ENCODE data around the gene REEP1.

GRCh38 chr2:86243272-86243671, 94.2 kb downstream of the REEP1 start:
- TF ChIP-seq CTCF (IDR thresholded peaks at IDR 0.05) = no peak
- no peak for TF ChIP-seq EZH2 (IDR thresholded peaks at IDR 0.05; ENCODE audit: borderline replicate concordance, insufficient read depth, low read depth, low read length, poor library complexity, severe bottlenecking)

Data from B cell (primary cell).